Activated CD4-positive, alpha-beta T cell treated with anti-CD3 and anti-CD28 coated beads, Interleukin-2, amount 50 U/mL, for 1 hour (primary cell): ENCODE results near the gene SPANXN4.

ENCODE experiments used
- DNase-seq: peaks from one replicate; pipeline ENCODE4 v3.0.0-alpha.2; 2020

The SPANXN4 gene, protein sequence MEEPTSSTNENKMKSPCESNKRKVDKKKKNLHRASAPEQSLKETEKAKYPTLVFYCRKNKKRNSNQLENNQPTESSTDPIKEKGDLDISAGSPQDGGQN

DNA sequence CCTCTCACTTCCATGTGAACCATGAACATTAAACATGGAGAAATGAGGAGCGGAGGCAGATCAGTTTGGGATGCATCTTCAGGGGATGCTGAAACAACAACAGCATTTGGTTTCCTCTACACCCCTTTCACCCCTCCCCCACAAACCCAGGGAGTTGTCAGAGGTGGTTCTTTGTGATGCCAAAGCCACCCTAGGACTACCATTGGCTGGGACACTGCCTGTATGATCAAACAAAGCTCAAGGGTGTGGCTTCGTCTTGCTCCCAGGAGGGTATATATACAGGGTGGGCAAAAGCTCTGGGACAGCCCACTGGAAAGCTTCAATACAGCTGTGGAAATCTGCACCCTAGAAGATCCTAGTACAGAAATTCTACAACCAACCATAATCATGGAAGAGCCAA lies at the start of gene SPANXN4:
SPANXN4 (plus strand) TSS at position 301 of the 400 bp plus-strand sequence; CDS start at position 388, 87 bp downstream.
- DNase-seq = no peak

DNA sequence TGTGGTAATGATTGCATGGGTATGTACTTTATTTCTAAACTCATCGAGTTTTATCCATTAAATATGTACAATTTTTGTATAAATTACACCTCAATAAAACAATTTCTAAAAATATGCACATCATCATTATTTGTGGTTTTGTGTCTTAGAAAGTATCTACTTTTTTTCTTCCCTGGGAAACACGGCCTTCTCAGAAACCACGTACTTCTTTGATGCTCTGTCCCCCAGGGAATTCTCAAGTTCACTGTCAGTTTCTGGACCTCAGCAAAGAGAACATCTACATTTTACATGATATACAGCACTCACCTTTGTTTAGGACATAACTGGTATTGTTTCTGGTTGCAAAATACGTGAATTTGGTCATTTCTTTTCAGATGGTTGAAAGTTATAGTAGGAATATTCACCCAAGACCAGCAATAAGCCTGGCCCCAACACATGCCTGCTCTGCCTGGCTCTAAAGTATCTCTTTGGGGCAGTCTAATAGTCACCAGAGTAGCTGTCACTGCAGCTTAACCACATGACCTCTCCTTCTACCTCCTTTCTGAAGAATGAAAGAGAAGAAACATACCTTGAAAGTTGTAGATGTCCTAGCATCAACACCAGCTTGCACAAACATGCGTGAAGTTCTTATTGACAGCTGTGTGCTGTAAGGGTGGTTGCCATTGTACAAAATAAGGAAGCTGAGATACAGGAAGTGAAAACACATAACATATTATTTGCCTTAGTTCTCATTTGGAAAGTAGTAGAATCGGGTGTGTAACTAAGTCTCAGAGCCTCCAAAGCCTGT lies 48.4 kb upstream of the SPANXN4 start:
- DNase-seq = no peak

DNA sequence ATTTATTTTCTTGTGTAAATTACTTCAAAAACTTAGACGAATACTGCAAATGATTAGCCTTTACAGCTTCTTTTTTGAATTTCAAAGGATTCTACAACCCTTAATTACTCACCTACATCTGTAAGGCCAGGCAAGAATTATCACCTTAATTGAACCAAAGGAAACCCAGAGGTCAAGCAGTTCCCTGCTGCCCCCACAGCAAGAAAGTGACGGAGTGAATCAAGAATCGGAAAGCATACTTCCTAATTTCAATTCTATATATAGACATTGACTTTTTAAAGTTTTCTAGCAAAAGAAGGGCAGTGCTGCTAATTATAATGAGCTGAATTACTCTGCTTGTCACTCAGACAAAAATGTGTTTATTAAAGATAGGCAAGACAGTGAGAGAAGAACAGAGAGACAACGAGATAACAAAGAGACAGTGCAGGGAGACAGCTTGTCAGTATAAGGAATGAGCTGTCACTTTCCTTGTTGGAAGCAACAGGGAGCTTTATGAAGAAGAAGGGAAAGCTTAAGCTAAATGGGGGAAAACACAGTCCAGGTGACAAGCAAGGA lies 47.5 kb upstream of the SPANXN4 start:
- DNase-seq = no peak

DNA sequence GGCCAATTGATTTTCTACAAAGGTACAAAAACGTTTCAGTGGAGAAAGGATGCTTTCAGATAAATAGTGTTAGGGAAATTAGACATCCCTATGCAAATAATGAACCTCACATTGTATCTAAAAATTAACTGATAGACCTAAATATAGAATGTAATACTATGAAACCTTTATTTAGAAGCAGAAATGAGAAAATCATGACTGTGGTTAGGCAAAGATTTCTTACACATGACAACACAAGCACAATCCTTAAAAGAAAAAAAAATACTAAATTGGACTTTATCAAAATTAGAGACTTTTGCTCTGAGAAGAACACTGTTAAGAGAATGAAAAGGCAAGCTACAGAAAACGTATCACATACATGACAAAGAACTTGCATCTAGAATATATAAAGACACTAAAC lies 43.0 kb upstream of the SPANXN4 start:
- DNase-seq = no peak

DNA sequence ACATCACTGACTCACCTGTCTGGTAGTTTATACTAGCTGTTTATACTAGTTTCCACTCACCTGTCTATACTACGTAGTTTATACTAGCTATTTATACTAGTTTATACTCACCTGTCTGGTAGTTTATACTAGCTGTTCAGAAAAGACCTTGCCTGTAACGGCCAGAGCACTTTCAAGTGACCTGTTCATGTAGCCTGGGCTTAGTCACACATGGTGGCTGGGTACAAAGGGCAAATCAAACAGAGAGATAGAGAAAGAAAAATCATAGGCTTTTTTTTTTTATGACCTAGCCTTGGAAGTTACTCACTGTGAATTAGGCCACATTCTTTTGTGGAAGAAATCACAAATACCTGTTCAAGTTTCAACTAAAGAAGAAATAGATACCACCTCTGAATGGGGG lies 30.7 kb upstream of the SPANXN4 start:
- no peak for DNase-seq

DNA sequence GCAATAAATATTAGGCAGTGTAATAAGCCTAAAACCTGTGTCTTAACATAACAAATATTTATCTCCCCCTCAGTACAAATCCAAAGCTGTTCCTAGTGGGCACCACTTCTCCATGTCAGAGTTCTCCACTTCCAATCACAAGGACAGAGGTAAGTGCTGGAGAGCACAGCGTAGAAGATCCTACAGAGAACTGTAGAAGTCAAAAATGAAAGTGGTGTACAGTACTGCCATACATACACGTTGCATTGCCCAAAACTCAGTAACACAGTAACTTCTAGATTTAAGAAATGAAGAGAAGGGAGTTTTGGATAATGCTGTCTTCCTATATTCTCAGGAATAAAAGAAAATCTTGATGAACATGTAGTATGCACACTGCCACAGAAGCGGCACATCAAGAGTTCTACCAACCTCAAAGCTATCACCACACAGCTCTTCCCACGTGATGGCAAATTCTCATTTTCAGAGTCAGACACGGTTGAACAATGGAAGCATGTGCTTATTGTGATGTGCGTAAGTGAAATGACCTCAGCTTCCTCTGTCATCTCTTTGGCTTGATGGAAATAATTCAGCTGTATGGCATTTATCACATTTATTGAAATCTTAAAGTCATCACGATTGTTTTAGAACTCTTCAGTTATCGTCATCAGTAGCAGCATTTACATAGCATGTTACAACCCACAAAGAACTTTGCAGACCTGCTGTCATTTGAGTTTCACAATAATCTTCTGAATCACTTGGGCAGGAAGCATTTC lies 27.1 kb upstream of the SPANXN4 start:
- DNase-seq = no peak

- DNase-seq = no peak
Observed at GRCh38 chrX:142999199-142999701, 26.5 kb upstream of the SPANXN4 start.

- no peak for DNase-seq
Observed at GRCh38 chrX:143002206-143002605, 23.5 kb upstream of the SPANXN4 start.

DNA sequence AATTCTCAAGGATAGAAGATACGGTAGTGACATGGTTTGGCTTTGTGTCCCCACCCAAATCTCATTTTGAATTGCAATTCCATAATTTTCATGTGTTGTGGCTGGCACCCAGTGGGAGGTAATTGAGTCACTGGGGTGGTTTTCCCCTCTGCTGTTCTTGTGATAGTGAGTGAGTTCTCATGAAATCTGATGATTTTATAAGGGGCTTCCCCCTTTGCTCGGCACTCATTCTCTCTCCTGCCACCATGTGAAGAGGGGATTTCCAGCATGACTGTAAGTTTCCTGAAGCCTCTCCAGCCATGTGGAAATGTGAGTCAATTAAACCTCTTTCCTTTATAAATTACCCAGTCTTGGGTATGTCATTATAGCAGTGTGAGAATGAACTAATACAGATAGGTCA lies 8.5 kb upstream of the SPANXN4 start:
- no peak for DNase-seq

DNA sequence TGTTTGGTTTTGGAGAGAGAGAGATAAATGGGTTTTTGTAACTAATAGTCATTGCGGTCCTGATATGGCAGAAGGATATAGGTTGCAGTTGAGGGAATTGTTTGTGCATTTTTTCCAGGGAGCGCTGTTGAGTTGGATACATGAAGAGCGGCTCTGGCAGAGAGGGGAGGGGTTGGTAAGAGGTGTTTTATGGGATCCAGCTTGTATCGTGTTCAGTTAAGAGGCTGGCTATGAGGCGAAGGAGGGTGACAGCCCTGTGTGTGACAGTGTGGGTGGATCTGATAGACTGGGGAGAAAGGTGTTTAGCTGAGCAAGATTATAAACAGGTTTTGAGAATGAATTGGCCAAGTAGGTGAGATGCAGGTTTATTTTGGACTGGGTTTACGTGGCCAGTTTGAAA lies 1.5 kb downstream of the SPANXN4 start:
- DNase-seq = no peak

- no peak for DNase-seq
Observed at GRCh38 chrX:143047511-143047910, 21.8 kb downstream of the SPANXN4 start.

DNA sequence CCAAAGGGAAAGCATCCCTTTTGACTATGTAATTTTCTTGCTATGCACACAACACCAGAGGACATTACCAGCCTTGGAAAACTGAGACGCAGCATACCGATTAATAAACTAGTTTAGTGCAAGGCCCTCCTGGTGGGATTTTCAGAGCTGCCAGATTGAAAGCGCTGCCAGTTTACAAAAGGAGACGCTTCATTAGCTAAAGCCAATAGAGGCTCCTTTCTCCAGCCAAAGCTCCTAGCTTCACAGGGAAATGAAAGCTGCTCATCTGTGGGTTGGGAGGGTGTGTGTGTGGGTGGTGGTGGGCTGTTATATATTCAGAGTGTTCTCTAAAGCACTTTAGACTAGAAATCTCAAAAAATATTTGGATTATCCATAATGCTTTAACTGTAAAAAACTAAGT lies 32.4 kb downstream of the SPANXN4 start:
- no peak for DNase-seq

DNA sequence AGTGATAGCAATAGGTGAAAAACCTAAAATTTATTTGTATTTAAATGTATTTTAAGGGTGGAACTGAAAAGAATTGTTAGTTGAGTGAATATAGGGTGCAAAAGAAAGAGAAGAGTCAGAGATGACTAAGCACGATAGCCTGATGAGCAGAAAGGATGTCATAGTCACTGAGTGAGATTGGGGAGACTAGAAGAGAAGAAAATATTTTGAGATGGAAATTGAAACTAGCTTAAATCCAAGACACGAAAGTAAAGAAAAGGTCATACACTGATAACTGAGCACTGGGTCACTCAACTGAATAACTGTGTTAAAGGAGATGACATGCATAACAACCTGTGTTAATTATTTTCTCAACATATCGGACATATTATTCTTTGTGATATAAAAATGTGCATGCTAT lies 55.5 kb downstream of the SPANXN4 start:
- DNase-seq = no peak

- no peak for DNase-seq
Observed at GRCh38 chrX:143082537-143082936, 56.8 kb downstream of the SPANXN4 start.
